Endothelial cell of umbilical vein (primary cell): ENCODE measurements around the gene SLC25A21. TPM values are rescaled to one million over a fixed set of nuclear protein-coding genes. Genes with fewer than 3 reads are reported as not detected.

Experiments used
- BruUV-seq: library from RNA; stranded (reverse); fragments of 400-500 nt; replicated peaks from 2 replicates; lab custom pipeline; 2021; lab: Mats Ljungman, UMichigan
- CTCF ChIA-PET: fragments of 300-600, 350-600 bp; sonication (Branson Sonifier 250); formaldehyde crosslinking; loops from one replicate; lab custom pipeline; 2021; ENCODE audit warnings: antibody characterized with exemption, inconsistent platforms; lab: Charles Lee
- POLR2A ChIA-PET: fragments of 300-600, 350-600 bp; sonication (Branson Sonifier 250); formaldehyde crosslinking; loops from one replicate; lab custom pipeline; 2021; ENCODE audit warnings: antibody characterized with exemption, inconsistent platforms; lab: Charles Lee
- DNase-seq: peaks from one replicate; pipeline ENCODE4 v3.0.0-alpha.2; 2011; ENCODE audit warnings: low read depth, low spot score
- FAIRE-seq: peaks from 2 replicates; lab custom pipeline; 2011; peaks lifted over from hg19 to GRCh38; lab: Jason Lieb, UNC
- H2AFZ ChIP-seq: 2 replicates; pipeline ENCODE4 v1.6.0; 2012; ENCODE audit warnings: low read depth, low read length, control low read depth, inconsistent platforms
- H3K27ac ChIP-seq: 2 replicates; pipeline ENCODE4 v1.5.1; 2011; ENCODE audit warnings: low read depth, mild to moderate bottlenecking, control low read depth, low read length, moderate library complexity; ENCODE audit not compliant: insufficient read depth
- H3K27me3 ChIP-seq, 2 experiments: 2 replicates each; pipeline versions ENCODE4 v1.6.0 to v1.6.1; 2011; ENCODE audit warnings: low read length in 2 of 2, mixed read lengths in 1 of 2; ENCODE audit not compliant: control insufficient read depth in 2 of 2, insufficient read depth in 2 of 2
- H3K36me3 ChIP-seq, 2 experiments: 2 replicates in 1 of 2; 3 replicates in 1 of 2; pipeline ENCODE4 v1.5.1; 2011; ENCODE audit warnings: low read length in 2 of 2, mild to moderate bottlenecking in 1 of 2, moderate library complexity in 1 of 2; ENCODE audit not compliant: control insufficient read depth in 2 of 2, insufficient read depth in 2 of 2; ENCODE audit errors: extremely low read depth in 1 of 2
- H3K4me1 ChIP-seq: 3 replicates; pipeline ENCODE4 v1.5.1; 2011; ENCODE audit warnings: mild to moderate bottlenecking, low read length; ENCODE audit not compliant: control insufficient read depth, insufficient read depth; ENCODE audit errors: extremely low read depth
- H3K4me2 ChIP-seq: 2 replicates; pipeline ENCODE4 v1.6.1; 2011; ENCODE audit warnings: low read length, control low read depth, mixed read lengths; ENCODE audit not compliant: insufficient read depth
- H3K4me3 ChIP-seq, 3 experiments: fragments of 200-600 bp in 1 of 3; sonication (generic), shearing (Covaris generic) in 1 of 3; replicated peaks in 1 of 3; 2 replicates each; pipeline ENCODE4 v1.5.1; 2011 to 2016; ENCODE audit warnings: control low read depth in 3 of 3, low read length in 3 of 3, mild to moderate bottlenecking in 2 of 3, inconsistent platforms in 1 of 3, low read depth in 1 of 3, moderate library complexity in 1 of 3; ENCODE audit not compliant: insufficient read depth in 1 of 3
- H3K79me2 ChIP-seq: 2 replicates; pipeline ENCODE4 v1.6.0; 2012; ENCODE audit warnings: low read length, inconsistent platforms; ENCODE audit not compliant: control insufficient read depth, insufficient read depth
- H3K9ac ChIP-seq: replicated peaks from 2 replicates; pipeline ENCODE3; 2011; ENCODE audit warnings: low read length, control low read depth; ENCODE audit not compliant: insufficient read depth; ENCODE audit errors: extremely low read depth
- H3K9me1 ChIP-seq: replicated peaks from 3 replicates; pipeline ENCODE4 v1.6.0; 2011; ENCODE audit warnings: mild to moderate bottlenecking, low read length; ENCODE audit not compliant: control insufficient read depth, insufficient read depth; ENCODE audit errors: extremely low read depth
- H3K9me3 ChIP-seq: replicated peaks from 2 replicates; pipeline ENCODE4 v1.5.1; 2012; ENCODE audit warnings: low read length, inconsistent platforms; ENCODE audit not compliant: control insufficient read depth, insufficient read depth
- H4K20me1 ChIP-seq: replicated peaks from 2 replicates; pipeline ENCODE3; 2011; ENCODE audit warnings: mild to moderate bottlenecking, low read length; ENCODE audit not compliant: control insufficient read depth, insufficient read depth; ENCODE audit errors: extremely low read depth
- CTCF ChIP-seq, 2 donors: IDR thresholded peaks; 1 replicate in 1 of 2; 2 replicates in 1 of 2; pipeline ENCODE4 v1.5.1; 2011; ENCODE audit warnings: low read length in 2 of 2, mild to moderate bottlenecking in 2 of 2, moderate library complexity in 2 of 2, control low read depth in 1 of 2, inconsistent platforms in 1 of 2, low read depth in 1 of 2; ENCODE audit not compliant: insufficient read depth in 1 of 2; ENCODE audit errors: extremely low read depth in 1 of 2
- EZH2 ChIP-seq: IDR thresholded peaks from 2 replicates; pipeline ENCODE4 v1.6.1; 2012; ENCODE audit warnings: borderline replicate concordance, low read depth, mild to moderate bottlenecking, moderate library complexity, low read length, inconsistent platforms; ENCODE audit not compliant: severe bottlenecking
- FOS ChIP-seq: IDR thresholded peaks from 2 replicates; pipeline ENCODE4 v1.6.1; 2011; ENCODE audit warnings: mild to moderate bottlenecking, low read length, moderate library complexity, borderline replicate concordance; ENCODE audit not compliant: insufficient read depth
- GATA2 ChIP-seq: IDR thresholded peaks from 2 replicates; pipeline ENCODE4 v1.7.0; 2011; ENCODE audit warnings: low read depth, mild to moderate bottlenecking, moderate library complexity, mixed read lengths, low read length; ENCODE audit not compliant: insufficient read length, insufficient read depth
- JUN ChIP-seq: IDR thresholded peaks from 2 replicates; pipeline ENCODE4 v1.6.1; 2011; ENCODE audit warnings: borderline replicate concordance, low read depth; ENCODE audit not compliant: insufficient read length, insufficient read depth
- MAX ChIP-seq: IDR thresholded peaks from 2 replicates; pipeline ENCODE4 v1.6.1; 2011; ENCODE audit not compliant: insufficient read depth, insufficient read length
- MYC ChIP-seq: IDR thresholded peaks from one replicate; pipeline ENCODE4 v1.6.1; 2011; ENCODE audit warnings: mild to moderate bottlenecking, low read depth, low read length
- POLR2A ChIP-seq: IDR thresholded peaks from 2 replicates; pipeline ENCODE4 v1.6.1; 2012; ENCODE audit warnings: low read depth, mild to moderate bottlenecking, control low read depth, low read length
- POLR2AphosphoS5 ChIP-seq: IDR thresholded peaks from 2 replicates; pipeline ENCODE4 v1.6.1; 2012; ENCODE audit warnings: low read depth, mild to moderate bottlenecking, control low read depth, low read length, moderate library complexity; ENCODE audit not compliant: insufficient read depth
- dilution Hi-C: fragments of 300-500 bp; cut with MboI; formaldehyde crosslinking; loops from one replicate; pipeline ENCODE4 v1.15.0; 2019; ENCODE audit warnings: low sequenced_read_pairs; ENCODE audit not compliant: extremely low pct_ligation_motif_present
- intact Hi-C: fragments of 100-400 bp; cut with micrococcal nuclease; formaldehyde crosslinking; loops from one replicate; pipeline ENCODE4 v1.10.0; 2022
- polyA plus RNA-seq, 4 experiments: library from polyadenylated mRNA; depleted of rRNA in 3 of 4; stranded (reverse) in 3 of 4; unstranded in 1 of 4; fragments of >200 nt; gene quantifications; 2 replicates each; pipeline versions ENCODE4 v1.2.1 to v1.2.3, GENCODE V29; 2011 to 2012; ENCODE audit warnings: missing spikeins in 1 of 4
- total RNA-seq: library from RNA; stranded (reverse); gene quantifications from 2 replicates; pipeline ENCODE4 v1.2.3, GENCODE V29; 2021

Gene SLC25A21
- total and polyA plus RNA-seq, 2 donors (not counting 3 experiments of a cell fraction or from before 2014, with no cell fraction given): 0.98 to 1.4 TPM

GRCh38 chr14:36996133-36996856 is 176.1 kb downstream of the SLC25A21 start:
- Histone ChIP-seq H3K36me3 (no peaks in the 10 kb centered on the region), H3K9me1 (no peaks in the 10 kb centered on the region), H2AFZ (no peak overlapping the region), H3K27ac (no peak overlapping the region), H3K4me2 (no peak overlapping the region), H3K27me3 (no peaks in the 10 kb centered on the region), H3K4me1 (peaks cover 7% of the 10 kb centered on the region), H4K20me1 (no peaks in the 10 kb centered on the region), H3K79me2 (no peaks in the 10 kb centered on the region), H3K9me3 (no peaks in the 10 kb centered on the region), H3K9ac (no peak overlapping the region), H3K4me3 (no peak overlapping the region)
- DNase-seq (peak; percentile 21), FAIRE-seq (no peak)
- BruUV-seq: no TSS peak
- CTCF ChIA-PET: no interaction called here
- dilution Hi-C loops (no loop called here), intact Hi-C loops (no loop called here)
- POLR2A ChIA-PET: interaction anchor here (0.5 kb wide), 1 partner anchor 381 kb away, joined by 9 read pairs; no protein-coding TSS in a partner anchor
- TF ChIP-seq FOS: peak; percentile 65
- no peak for TF ChIP-seq EZH2
- TF ChIP-seq GATA2: no peak
- TF ChIP-seq MYC: no peak
- TF ChIP-seq POLR2AphosphoS5: no peak
- TF ChIP-seq JUN: no peak
- TF ChIP-seq POLR2A: no peak

GRCh38 chr14:36989806-36990205 is 182.6 kb downstream of the SLC25A21 start:
- intact Hi-C loops: no loop called here
- no peak overlapping the region for H3K4me2 ChIP-seq
- no TSS peak for BruUV-seq

More at GRCh38 chr14:36989806-36990205, 182.6 kb downstream of the SLC25A21 start:
- Histone ChIP-seq H3K4me3 (no peak overlapping the region), H3K36me3 (no peaks in the 10 kb centered on the region), H3K9ac (no peak overlapping the region), H3K9me3 (no peaks in the 10 kb centered on the region), H3K27me3 (no peaks in the 10 kb centered on the region), H2AFZ (no peak overlapping the region), H3K4me1 (no peaks in the 10 kb centered on the region), H3K9me1 (no peaks in the 10 kb centered on the region), H3K27ac (no peak overlapping the region), H4K20me1 (no peaks in the 10 kb centered on the region), H3K79me2 (no peaks in the 10 kb centered on the region)
- TF ChIP-seq CTCF (IDR thresholded peaks at IDR 0.05; ENCODE audit: extremely low read depth in 1 of 2, insufficient read depth in 1 of 2, low read depth in 1 of 2, low read length in 2 of 2): no peak
- TF ChIP-seq FOS: no peak
- TF ChIP-seq JUN: no peak
- no peak for TF ChIP-seq GATA2
- no peak for TF ChIP-seq EZH2
- no peak for TF ChIP-seq MAX
- no peak for TF ChIP-seq POLR2A
- TF ChIP-seq POLR2AphosphoS5: no peak
- TF ChIP-seq MYC: no peak
- dilution Hi-C loops: no loop called here
- no peak for FAIRE-seq
- no peak for DNase-seq
- ChIA-PET CTCF (interaction anchor here (1.4 to 1.5 kb wide), 2 partner anchors 48 to 127 kb away, joined by 4 to 5 read pairs; no protein-coding TSS in a partner anchor), POLR2A (no interaction called here)
